HG02981 (cell line): ENCODE data around the gene ZNF180.
"Not testable (repeated sequence)": the region's sequence is repeated elsewhere in the genome, so short reads cannot be mapped to it uniquely, and the experiment has no call there.

Experiments
- ATAC-seq: cut with Tn5 transposase; IDR thresholded peaks from one replicate; pipeline ENCODE4 v1.9.1; 2021; ENCODE audit warnings: mild to moderate bottlenecking, moderate library complexity; ENCODE audit not compliant: unreplicated experiment

The ZNF180 gene

GRCh38 chr19:44499559-44499958 is 763 bp downstream of the ZNF180 start:
- no peak for ATAC-seq

- no peak for ATAC-seq
These were observed 1.3 kb downstream of the ZNF180 start for GRCh38 chr19:44498988-44499387.

DNA sequence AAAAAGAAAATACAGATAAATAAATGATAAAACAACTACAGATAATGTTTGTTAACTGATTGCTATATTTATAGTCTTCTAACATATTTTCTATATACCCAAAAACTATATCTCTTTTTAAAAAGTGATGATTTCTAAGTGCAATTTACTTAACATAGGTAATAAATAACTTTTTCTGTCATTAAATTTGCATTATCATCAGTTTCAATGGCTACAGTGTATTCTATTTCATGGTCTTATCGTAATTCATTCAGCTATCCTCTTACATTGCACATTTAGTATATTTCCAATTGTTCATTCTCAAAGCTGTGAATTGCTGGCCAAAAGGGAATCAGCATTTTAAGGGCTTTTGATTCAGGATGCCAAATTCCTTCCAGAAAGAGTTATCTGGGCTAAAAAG is 3.6 kb downstream of the ZNF180 start:
- ATAC-seq = no peak

DNA sequence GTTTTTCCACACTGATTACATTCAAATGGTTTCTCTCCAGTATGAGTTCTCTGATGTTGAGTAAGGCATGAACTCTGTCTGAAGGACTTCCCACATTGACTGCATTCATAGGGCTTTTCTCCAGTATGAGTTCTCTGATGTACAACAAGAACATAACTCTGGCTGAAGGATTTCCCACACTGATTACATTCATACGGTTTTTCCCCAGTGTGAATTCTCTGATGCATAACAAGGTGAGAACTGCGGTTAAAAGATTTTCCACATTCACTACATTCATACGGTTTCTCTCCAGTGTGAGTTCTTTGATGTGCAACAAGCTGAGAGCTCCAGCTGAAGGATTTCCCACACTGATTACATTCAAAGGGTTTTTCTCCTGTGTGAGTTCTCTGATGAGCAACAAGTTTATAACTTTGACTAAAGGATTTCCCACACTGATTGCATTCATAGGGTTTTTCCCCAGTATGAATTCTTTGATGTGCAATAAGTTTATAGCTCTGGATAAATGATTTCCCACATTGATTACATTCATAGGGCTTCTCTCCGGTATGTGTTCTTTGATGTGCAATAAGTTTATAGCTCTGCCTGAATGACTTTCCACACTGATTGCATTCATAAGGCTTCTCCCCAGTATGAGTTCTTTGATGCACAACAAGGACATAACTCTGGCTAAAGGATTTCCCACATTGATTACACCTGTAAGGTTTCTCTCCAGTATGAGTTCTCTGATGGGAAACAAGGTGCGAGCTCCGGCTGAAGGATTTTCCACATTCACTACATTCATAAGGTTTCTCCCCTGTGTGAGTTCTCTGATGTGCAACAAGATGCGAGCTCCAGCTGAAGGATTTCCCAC is 23.5 kb downstream of the ZNF180 start:
- ATAC-seq = no peak

DNA sequence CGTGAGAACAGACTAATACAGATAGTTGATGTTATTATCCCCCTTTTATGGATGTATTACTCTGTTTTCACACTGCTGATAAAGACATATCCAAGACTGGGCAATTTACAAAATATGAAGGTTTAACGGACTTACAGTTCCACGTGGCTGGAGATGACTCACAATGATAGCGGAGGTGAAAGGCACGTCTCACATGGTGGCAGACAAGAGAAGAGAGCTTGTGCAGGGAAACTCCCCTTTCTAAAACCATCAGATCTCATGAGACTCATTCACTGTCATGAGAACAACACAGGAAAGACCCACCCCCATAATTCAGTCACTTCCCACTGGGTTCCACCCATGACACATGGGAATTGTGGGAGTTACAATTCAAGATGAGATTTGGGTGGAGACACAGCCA is 31.6 kb downstream of the ZNF180 start:
- ATAC-seq = not testable (repeated sequence)

DNA sequence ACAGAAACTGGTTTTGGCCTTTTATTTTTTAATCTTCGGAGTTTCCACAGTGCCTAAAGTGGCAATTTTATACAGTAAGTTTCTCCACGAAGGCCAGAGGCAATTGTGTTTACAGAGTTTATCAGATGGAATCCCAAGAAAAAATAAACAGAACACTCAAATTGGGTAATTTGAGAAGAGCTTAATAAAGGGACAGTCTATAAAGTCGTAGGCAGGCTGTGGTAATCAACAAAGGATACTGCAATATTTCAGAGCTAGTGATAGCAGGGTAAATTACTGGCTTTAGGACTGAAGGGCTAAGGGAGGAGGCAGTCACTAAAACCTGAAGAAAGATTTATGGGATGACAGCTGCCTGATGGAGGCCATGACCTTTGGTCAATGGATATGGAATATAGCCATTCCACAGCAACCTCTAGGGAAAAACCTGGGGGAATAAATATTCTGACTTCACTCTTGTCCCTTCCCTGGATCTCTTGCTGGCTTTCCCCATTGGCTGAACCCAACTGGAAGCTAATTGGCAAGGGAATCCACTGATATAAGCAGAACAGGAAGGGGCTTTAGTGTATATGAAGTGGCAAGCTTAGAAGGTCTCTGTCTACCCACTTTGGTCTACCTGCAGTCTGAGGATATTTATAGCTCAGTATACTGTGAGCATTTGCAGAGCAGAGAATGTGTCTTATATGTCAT is 37.6 kb downstream of the ZNF180 start:
- ATAC-seq = not testable (repeated sequence)

GRCh38 chr19:44456016-44456415 is 44.3 kb downstream of the ZNF180 start:
- ATAC-seq = not testable (repeated sequence)

DNA sequence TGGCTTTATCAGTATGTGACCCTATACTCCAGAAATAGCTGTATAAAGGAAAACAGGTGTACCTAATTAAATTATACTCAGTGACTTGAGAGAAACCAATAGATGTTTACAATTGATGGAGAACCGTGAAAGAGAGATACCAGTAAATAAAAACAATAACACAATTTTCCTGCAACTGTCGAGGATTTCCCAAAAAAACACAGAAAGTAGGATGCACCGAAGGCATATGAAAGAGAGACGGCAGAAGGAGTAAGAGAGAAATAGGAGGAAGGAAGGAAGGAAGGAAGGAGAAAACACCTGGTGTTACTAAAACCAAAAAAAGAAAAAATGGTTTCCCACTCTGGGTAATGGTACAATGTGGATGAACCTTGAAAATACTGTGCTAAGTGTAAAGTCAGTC is 45.2 kb downstream of the ZNF180 start:
- no peak for ATAC-seq

GRCh38 chr19:44452367-44452766 is 48.0 kb downstream of the ZNF180 start:
- ATAC-seq = no peak

DNA sequence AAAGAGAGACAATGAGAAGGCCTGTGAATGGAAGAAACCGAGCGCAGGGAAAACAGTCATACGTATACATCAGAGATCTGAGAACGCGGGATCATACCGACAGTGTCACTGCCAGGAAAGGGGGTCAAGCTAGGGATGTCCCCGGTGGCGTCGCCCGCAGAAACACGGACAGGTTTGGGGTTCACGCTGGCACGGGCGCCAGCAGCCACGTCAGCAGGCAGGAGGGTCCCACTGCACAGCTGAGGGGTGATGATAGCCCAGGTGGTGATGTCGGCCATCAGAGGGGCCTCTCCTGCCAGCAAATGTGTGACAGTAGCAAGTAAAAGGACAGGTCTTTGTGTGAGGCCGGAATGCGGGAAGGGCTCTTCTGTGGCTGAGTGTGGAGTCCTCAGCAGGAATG is 48.6 kb downstream of the ZNF180 start:
- no peak for ATAC-seq

- no peak for ATAC-seq
These were observed 52.2 kb downstream of the ZNF180 start, which contains the start of gene ZNF229 for GRCh38 chr19:44447916-44448674. Gene ZNF229, minus strand, starts transcription at chr19:44448472. Its CDS starts 5,625 bp downstream, at chr19:44442847.

- no peak for ATAC-seq
These were observed 61.9 kb downstream of the ZNF180 start for GRCh38 chr19:44438441-44438840.

- ATAC-seq = no peak
These were observed 64.9 kb downstream of the ZNF180 start for GRCh38 chr19:44435441-44435840.

- no peak for ATAC-seq
These were observed 69.4 kb downstream of the ZNF180 start for GRCh38 chr19:44430956-44431355.
